H9 (cell line): ENCODE measurements around the gene RPS19BP1. TPM values are rescaled to one million over a fixed set of nuclear protein-coding genes. Genes with fewer than 3 reads are reported as not detected.
A peak's percentile ranks its signal among the peaks of the same experiment; 100 is the strongest.
"Not testable (repeated sequence)": the region's sequence is repeated elsewhere in the genome, so short reads cannot be mapped to it uniquely, and the experiment has no call there.

Experiments
- DNase-seq: peaks from one replicate; pipeline ENCODE4 v3.0.0-alpha.2; 2017
- H2AFZ ChIP-seq: one replicate; pipeline ENCODE4 v1.6.1; 2013; ENCODE audit warnings: mild to moderate bottlenecking, low read length, control low read depth, moderate library complexity
- H2AK5ac ChIP-seq: 2 replicates; pipeline ENCODE4 v1.6.1; 2013; ENCODE audit warnings: low read length, control low read depth, mixed read lengths; ENCODE audit not compliant: insufficient read length
- H2BK120ac ChIP-seq: one replicate; pipeline ENCODE4 v1.6.1; 2013; ENCODE audit warnings: low read depth, mild to moderate bottlenecking, low read length, control low read depth, inconsistent platforms; ENCODE audit not compliant: poor library complexity, severe bottlenecking
- H2BK12ac ChIP-seq: 2 replicates; pipeline ENCODE4 v1.6.1; 2013; ENCODE audit warnings: low read length, control low read depth, mixed read lengths, low read depth; ENCODE audit not compliant: insufficient read length
- H2BK15ac ChIP-seq: 2 replicates; pipeline ENCODE4 v1.6.1; 2013; ENCODE audit warnings: low read depth, low read length, control low read depth
- H2BK20ac ChIP-seq: one replicate; pipeline ENCODE4 v1.6.1; 2013; ENCODE audit warnings: low read depth, mild to moderate bottlenecking, low read length, control low read depth, inconsistent platforms; ENCODE audit not compliant: poor library complexity, severe bottlenecking
- H2BK5ac ChIP-seq: 2 replicates; pipeline ENCODE4 v1.6.1; 2013; ENCODE audit warnings: low read length, control low read depth, mixed read lengths; ENCODE audit not compliant: insufficient read length
- H3K14ac ChIP-seq: 2 replicates; pipeline ENCODE4 v1.6.1; 2013; ENCODE audit warnings: low read length, control low read depth; ENCODE audit not compliant: insufficient read depth
- H3K18ac ChIP-seq: 2 replicates; pipeline ENCODE4 v1.6.1; 2013; ENCODE audit warnings: low read depth, mild to moderate bottlenecking, mixed read lengths, low read length, control low read depth; ENCODE audit not compliant: insufficient read length
- H3K23ac ChIP-seq: 2 replicates; pipeline ENCODE4 v1.6.1; 2013; ENCODE audit warnings: low read length, control low read depth, mixed read lengths, low read depth; ENCODE audit not compliant: insufficient read length
- H3K23me2 ChIP-seq: 2 replicates; pipeline ENCODE4 v1.6.1; 2013; ENCODE audit warnings: low read depth, mild to moderate bottlenecking, mixed read lengths, low read length, control low read depth; ENCODE audit not compliant: insufficient read length, poor library complexity, severe bottlenecking
- H3K27ac ChIP-seq: 2 replicates; pipeline ENCODE4 v1.5.1; 2013; ENCODE audit warnings: low read length, control low read depth, mixed read lengths, low read depth; ENCODE audit not compliant: insufficient read length
- H3K27me3 ChIP-seq: 2 replicates; pipeline ENCODE4 v1.6.1; 2013; ENCODE audit warnings: low read length, control low read depth, inconsistent platforms; ENCODE audit not compliant: insufficient read depth
- H3K4ac ChIP-seq: 2 replicates; pipeline ENCODE4 v1.6.1; 2013; ENCODE audit warnings: low read depth, mild to moderate bottlenecking, control low read depth, inconsistent platforms, low read length, moderate library complexity
- H3K4me1 ChIP-seq: 2 replicates; pipeline ENCODE4 v1.6.1; 2013; ENCODE audit warnings: low read length, control low read depth, inconsistent platforms; ENCODE audit not compliant: insufficient read depth
- H3K4me2 ChIP-seq: 2 replicates; pipeline ENCODE4 v1.6.1; 2013; ENCODE audit warnings: low read length, control low read depth, mixed read lengths; ENCODE audit not compliant: insufficient read length, insufficient read depth
- H3K56ac ChIP-seq: 2 replicates; pipeline ENCODE4 v1.6.1; 2013; ENCODE audit warnings: low read depth, mild to moderate bottlenecking, mixed read lengths, low read length, control low read depth; ENCODE audit not compliant: insufficient read length
- H3K79me1 ChIP-seq: 2 replicates; pipeline ENCODE4 v1.6.1; 2013; ENCODE audit warnings: low read depth, mild to moderate bottlenecking, moderate library complexity, low read length, control low read depth, inconsistent platforms; ENCODE audit not compliant: insufficient read depth, poor library complexity, severe bottlenecking
- H3K79me2 ChIP-seq: 2 replicates; pipeline ENCODE4 v1.6.1; 2013; ENCODE audit warnings: low read length, control low read depth, inconsistent platforms; ENCODE audit not compliant: insufficient read depth
- H3K9ac ChIP-seq: 2 replicates; pipeline ENCODE4 v1.6.1; 2013; ENCODE audit warnings: low read length, control low read depth, mixed read lengths; ENCODE audit not compliant: insufficient read length; ENCODE audit errors: extremely low read depth
- H3K9me3 ChIP-seq: one replicate; pipeline ENCODE4 v1.6.1; 2013; ENCODE audit warnings: low read depth, low read length, inconsistent platforms; ENCODE audit not compliant: control insufficient read depth
- H3T11ph ChIP-seq: one replicate; pipeline ENCODE4 v1.6.1; 2013; ENCODE audit warnings: mild to moderate bottlenecking, low read length, control low read depth, inconsistent platforms
- H4K20me1 ChIP-seq: one replicate; pipeline ENCODE4 v1.6.1; 2013; ENCODE audit not compliant: control insufficient read depth, insufficient read length, insufficient read depth
- H4K5ac ChIP-seq: 2 replicates; pipeline ENCODE4 v1.6.1; 2013; ENCODE audit warnings: low read depth, mild to moderate bottlenecking, mixed read lengths, low read length, control low read depth; ENCODE audit not compliant: insufficient read length
- H4K8ac ChIP-seq: replicated peaks from 2 replicates; pipeline ENCODE4 v1.6.1; 2013; ENCODE audit warnings: low read length, control low read depth, mixed read lengths, low read depth; ENCODE audit not compliant: insufficient read length
- H4K91ac ChIP-seq: 2 replicates; pipeline ENCODE4 v1.6.1; 2013; ENCODE audit warnings: low read depth, mild to moderate bottlenecking, moderate library complexity, mixed read lengths, low read length, control low read depth; ENCODE audit not compliant: insufficient read length
- H3K27ac Mint-ChIP-seq, 3 experiments: 2 replicates in 2 of 3; 3 replicates in 1 of 3; pipeline ENCODE4 v1.8.0; 2020 to 2021; ENCODE audit warnings: mixed read lengths in 3 of 3, mild to moderate bottlenecking in 1 of 3, moderate library complexity in 1 of 3
- H3K27me3 Mint-ChIP-seq: 2 replicates; pipeline ENCODE4 v1.8.0; 2021; ENCODE audit warnings: low read depth, mild to moderate bottlenecking, moderate library complexity, mixed read lengths
- H3K36me3 Mint-ChIP-seq, 3 experiments: 2 replicates in 2 of 3; 3 replicates in 1 of 3; pipeline ENCODE4 v1.8.0; 2020 to 2021; ENCODE audit warnings: low read depth in 3 of 3, mixed read lengths in 3 of 3; ENCODE audit not compliant: insufficient read depth in 1 of 3
- H3K4me1 Mint-ChIP-seq, 2 experiments: 2 replicates each; pipeline ENCODE4 v1.8.0; 2020; ENCODE audit warnings: mixed read lengths in 2 of 2
- H3K4me3 Mint-ChIP-seq, 2 experiments: 2 replicates in 1 of 2; 3 replicates in 1 of 2; pipeline ENCODE4 v1.8.0; 2020 to 2021; ENCODE audit warnings: mild to moderate bottlenecking in 2 of 2, mixed read lengths in 2 of 2, moderate library complexity in 1 of 2
- H3K9me3 Mint-ChIP-seq, 2 experiments: 2 replicates in 1 of 2; 3 replicates in 1 of 2; pipeline ENCODE4 v1.8.0; 2020; ENCODE audit warnings: mild to moderate bottlenecking in 2 of 2, mixed read lengths in 2 of 2, moderate library complexity in 1 of 2
- WGBS: extraction: QIAGEN DNeasy Blood & Tissue Kit; methylation state at CpG from one replicate; pipeline ENCODE4 v1.1.7; 2013; ENCODE audit warnings: missing lambda C conversion rate, low lambda C conversion rate, mixed read lengths; ENCODE audit not compliant: insufficient read length; ENCODE audit errors: extremely low coverage; 5-methylcytosine and 5-hydroxymethylcytosine counted together
- total RNA-seq: library from RNA; stranded (reverse); gene quantifications from 2 replicates; pipeline ENCODE4 v1.2.1, GENCODE V29; 2021
- TF ChIP-seq, protein P1 (sequence below): fragments of 200-600 bp; sonication (generic); conservative IDR thresholded peaks from 3 replicates; pipeline ENCODE4 v1.8.0; 2021; ENCODE audit warnings: antibody characterized with exemption, mild to moderate bottlenecking

Gene RPS19BP1
- total RNA-seq, 1 experiment from 2014 or later: 65.0 TPM

GRCh38 chr22:39522567-39523300 is 9.8 kb downstream of the RPS19BP1 start:
- Histone ChIP-seq H2BK15ac (no peak overlapping the region), H3K79me2 (peaks cover 8% of the 10 kb centered on the region; the same call in 1 of the 2 replicates), H4K8ac (no peak overlapping the region), H4K20me1 (peaks cover 9% of the 10 kb centered on the region), H4K91ac (no peak overlapping the region), H2BK12ac (no peak overlapping the region), H2BK5ac (no peak overlapping the region), H3K9me3 (no peaks in the 10 kb centered on the region), H3K9ac (no peak overlapping the region), H2BK120ac (no peak overlapping the region), H3K23me2 (peaks cover 13% of the 10 kb centered on the region), H3K79me1 (no peaks in the 10 kb centered on the region), H3K4me2 (peak overlapping the region; percentile 52), H3K14ac (no peak overlapping the region), H3T11ph (no peak overlapping the region), H3K4me1 (no peaks in the 10 kb centered on the region; the same call in 1 of the 2 replicates), H2AK5ac (no peak overlapping the region), H2AFZ (no peak overlapping the region), H3K27ac (no peak overlapping the region), H3K27me3 (no peaks in the 10 kb centered on the region; the same call in 1 of the 2 replicates), H3K56ac (no peak overlapping the region), H3K18ac (no peak overlapping the region), H4K5ac (no peak overlapping the region), H3K4ac (no peak overlapping the region), H2BK20ac (no peak overlapping the region), H3K23ac (no peak overlapping the region)
- H3K27ac Mint-ChIP-seq: peak overlapping the region; percentile 7 to 100 (median 98); a peak in 6 of 7 replicates
- DNase-seq: no peak
- peak overlapping the region; percentile 94 to 98 for H3K4me3 Mint-ChIP-seq
- WGBS: no CpG with 5 or more reads among the region's 14 CpGs
- H3K27me3 Mint-ChIP-seq: peaks cover 16% of the 10 kb centered on the region
- peaks cover 29 to 31% of the 10 kb centered on the region in 2 experiments for H3K4me1 Mint-ChIP-seq
- TF ChIP-seq, protein P1, sequence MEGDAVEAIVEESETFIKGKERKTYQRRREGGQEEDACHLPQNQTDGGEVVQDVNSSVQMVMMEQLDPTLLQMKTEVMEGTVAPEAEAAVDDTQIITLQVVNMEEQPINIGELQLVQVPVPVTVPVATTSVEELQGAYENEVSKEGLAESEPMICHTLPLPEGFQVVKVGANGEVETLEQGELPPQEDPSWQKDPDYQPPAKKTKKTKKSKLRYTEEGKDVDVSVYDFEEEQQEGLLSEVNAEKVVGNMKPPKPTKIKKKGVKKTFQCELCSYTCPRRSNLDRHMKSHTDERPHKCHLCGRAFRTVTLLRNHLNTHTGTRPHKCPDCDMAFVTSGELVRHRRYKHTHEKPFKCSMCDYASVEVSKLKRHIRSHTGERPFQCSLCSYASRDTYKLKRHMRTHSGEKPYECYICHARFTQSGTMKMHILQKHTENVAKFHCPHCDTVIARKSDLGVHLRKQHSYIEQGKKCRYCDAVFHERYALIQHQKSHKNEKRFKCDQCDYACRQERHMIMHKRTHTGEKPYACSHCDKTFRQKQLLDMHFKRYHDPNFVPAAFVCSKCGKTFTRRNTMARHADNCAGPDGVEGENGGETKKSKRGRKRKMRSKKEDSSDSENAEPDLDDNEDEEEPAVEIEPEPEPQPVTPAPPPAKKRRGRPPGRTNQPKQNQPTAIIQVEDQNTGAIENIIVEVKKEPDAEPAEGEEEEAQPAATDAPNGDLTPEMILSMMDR: no peak
- peaks cover 27 to 57% (median 46%) of the 10 kb centered on the region in 3 experiments for H3K36me3 Mint-ChIP-seq
- H3K9me3 Mint-ChIP-seq: peaks cover 0 to 2% of the 10 kb centered on the region in 2 experiments; a peak in 3 of 5 replicates

GRCh38 chr22:39522091-39522490 is 10.5 kb downstream of the RPS19BP1 start:
- peak overlapping the region; percentile 31 to 100 (median 98); a peak in 4 of 7 replicates for H3K27ac Mint-ChIP-seq
- not testable (repeated sequence) for H2BK20ac ChIP-seq, H2BK120ac ChIP-seq, H4K8ac ChIP-seq, H3K79me2 ChIP-seq, H3K27me3 ChIP-seq, H3T11ph ChIP-seq, H4K5ac ChIP-seq, H3K9ac ChIP-seq, H3K9me3 Mint-ChIP-seq, H3K18ac ChIP-seq, H3K14ac ChIP-seq, H3K4ac ChIP-seq, H2BK5ac ChIP-seq, H3K56ac ChIP-seq, H3K27ac ChIP-seq, H3K23ac ChIP-seq, H4K20me1 ChIP-seq, H2BK15ac ChIP-seq, H2AK5ac ChIP-seq, H3K4me1 ChIP-seq, DNase-seq, H3K79me1 ChIP-seq, H3K9me3 ChIP-seq, H2BK12ac ChIP-seq, H4K91ac ChIP-seq, H2AFZ ChIP-seq
- H3K4me1 Mint-ChIP-seq: peaks cover 27 to 29% of the 10 kb centered on the region in 2 experiments
- peaks cover 22% of the 10 kb centered on the region for H3K27me3 Mint-ChIP-seq
- WGBS: no CpG with 5 or more reads among the region's 5 CpGs
- H3K36me3 Mint-ChIP-seq: peaks cover 27 to 60% (median 42%) of the 10 kb centered on the region in 3 experiments
- peak overlapping the region; percentile 94 to 98 for H3K4me3 Mint-ChIP-seq
- H3K23me2 ChIP-seq: peaks cover 13% of the 10 kb centered on the region
- H3K4me2 ChIP-seq: peak overlapping the region; percentile 52
